Upper lobe of right lung (tissue), 1 donor: ENCODE results near the gene SMIM1. TPM values are rescaled to one million over a fixed set of nuclear protein-coding genes. Genes with fewer than 3 reads are reported as not detected.

Source experiments
- ATAC-seq: fragments of 200-7000 bp; cut with Tn5 transposase; one replicate; pipeline ENCODE4 v1.9.1; 2020; ENCODE audit warnings: mild to moderate bottlenecking, moderate library complexity
- DNase-seq: peaks from one replicate; pipeline ENCODE4 v3.0.0-alpha.2; 2020
- H3K27ac ChIP-seq: fragments of 200-600 bp; one replicate; pipeline ENCODE4 v1.8.0; 2022
- H3K27me3 ChIP-seq: fragments of 200-600 bp; one replicate; pipeline ENCODE4 v1.8.0; 2022; ENCODE audit warnings: mild to moderate bottlenecking
- H3K36me3 ChIP-seq: fragments of 200-600 bp; one replicate; pipeline ENCODE4 v1.8.0; 2022
- H3K4me1 ChIP-seq: fragments of 200-600 bp; one replicate; pipeline ENCODE4 v1.8.0; 2022
- H3K4me3 ChIP-seq: fragments of 200-600 bp; one replicate; pipeline ENCODE4 v1.8.0; 2022; ENCODE audit warnings: mild to moderate bottlenecking
- H3K9me3 ChIP-seq: fragments of 200-600 bp; one replicate; pipeline ENCODE4 v1.8.0; 2022
- intact Hi-C: fragments of 100-400 bp; cut with DNase I; formaldehyde crosslinking; loops from one replicate; pipeline ENCODE4 v1.11.0; 2022
- total RNA-seq: library from RNA; stranded (reverse); fragmentation: NEBNext Ultra II Directional; extraction: Animal tissue kit (Norgen Biotek cat#: 25700); gene quantifications from one replicate; pipeline ENCODE4 v1.2.1, GENCODE V29; 2021
- TF ChIP-seq, protein P1 (sequence below): fragments of 200-600 bp; IDR thresholded peaks from one replicate; pipeline ENCODE4 v1.8.0; 2022; ENCODE audit warnings: antibody characterized with exemption
- donor health status: DM: no; HTN: yes; CAD: no; lungs with severe emphysema.

SMIM1 gene
- total RNA-seq, 1 donor from 2014 or later: 9.3 TPM

- TF ChIP-seq, protein P1, sequence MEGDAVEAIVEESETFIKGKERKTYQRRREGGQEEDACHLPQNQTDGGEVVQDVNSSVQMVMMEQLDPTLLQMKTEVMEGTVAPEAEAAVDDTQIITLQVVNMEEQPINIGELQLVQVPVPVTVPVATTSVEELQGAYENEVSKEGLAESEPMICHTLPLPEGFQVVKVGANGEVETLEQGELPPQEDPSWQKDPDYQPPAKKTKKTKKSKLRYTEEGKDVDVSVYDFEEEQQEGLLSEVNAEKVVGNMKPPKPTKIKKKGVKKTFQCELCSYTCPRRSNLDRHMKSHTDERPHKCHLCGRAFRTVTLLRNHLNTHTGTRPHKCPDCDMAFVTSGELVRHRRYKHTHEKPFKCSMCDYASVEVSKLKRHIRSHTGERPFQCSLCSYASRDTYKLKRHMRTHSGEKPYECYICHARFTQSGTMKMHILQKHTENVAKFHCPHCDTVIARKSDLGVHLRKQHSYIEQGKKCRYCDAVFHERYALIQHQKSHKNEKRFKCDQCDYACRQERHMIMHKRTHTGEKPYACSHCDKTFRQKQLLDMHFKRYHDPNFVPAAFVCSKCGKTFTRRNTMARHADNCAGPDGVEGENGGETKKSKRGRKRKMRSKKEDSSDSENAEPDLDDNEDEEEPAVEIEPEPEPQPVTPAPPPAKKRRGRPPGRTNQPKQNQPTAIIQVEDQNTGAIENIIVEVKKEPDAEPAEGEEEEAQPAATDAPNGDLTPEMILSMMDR: no peak
- H3K36me3 ChIP-seq: no peaks in the 10 kb centered on the region
- DNase-seq: no peak
- H3K4me1 ChIP-seq: no peaks in the 10 kb centered on the region
- H3K4me3 ChIP-seq: no peak overlapping the region
- no peak overlapping the region for H3K27ac ChIP-seq
- ATAC-seq: peak; percentile 16
- H3K27me3 ChIP-seq: peaks cover 16% of the 10 kb centered on the region
- no peaks in the 10 kb centered on the region for H3K9me3 ChIP-seq
- intact Hi-C loops: no loop called here
Measured at GRCh38 chr1:3762873-3763228, 9.7 kb upstream of the SMIM1 start.

DNA sequence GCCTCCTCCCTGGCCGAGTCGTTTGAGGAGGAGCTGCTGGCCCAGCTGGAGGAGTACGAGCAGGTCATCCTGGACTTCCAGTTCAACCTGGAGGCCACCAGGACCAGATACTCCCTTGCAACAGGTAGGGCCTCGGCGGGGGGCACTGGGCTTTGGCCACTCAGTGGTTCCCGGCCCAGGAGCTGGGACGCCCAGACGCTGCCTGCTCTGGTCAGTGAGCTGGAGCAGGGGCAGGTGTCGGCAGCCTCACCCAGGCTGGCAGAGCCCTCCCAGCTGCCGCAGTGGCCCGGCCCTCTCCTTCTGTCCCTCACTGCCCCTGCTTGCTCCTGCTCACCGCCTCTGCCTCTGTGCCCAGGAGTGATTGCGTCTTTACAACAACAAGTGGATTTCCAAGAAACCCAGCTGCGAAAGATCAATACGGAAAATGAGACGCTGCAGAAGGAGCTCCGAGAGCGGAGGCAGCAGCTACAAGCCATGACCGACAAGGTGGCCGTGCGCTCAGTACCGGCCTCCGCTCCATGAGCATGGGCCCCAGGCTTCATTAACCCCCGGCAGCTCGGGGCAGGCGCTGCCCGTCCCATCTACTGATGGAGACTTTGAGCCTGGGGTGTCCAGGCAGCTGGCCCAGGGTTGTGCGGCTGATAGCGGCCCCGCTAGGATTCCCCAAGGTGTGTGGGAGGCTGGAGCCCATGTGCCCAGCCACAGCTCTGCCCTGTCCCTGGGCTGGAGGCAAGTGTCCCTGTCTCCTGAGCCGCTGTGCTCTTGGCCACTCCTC, 9.0 kb upstream of the SMIM1 start:
- ATAC-seq: no peak
- Histone ChIP-seq H3K36me3 (no peaks in the 10 kb centered on the region), H3K4me3 (no peak overlapping the region), H3K27me3 (peaks cover 16% of the 10 kb centered on the region), H3K27ac (no peak overlapping the region), H3K9me3 (no peaks in the 10 kb centered on the region), H3K4me1 (no peaks in the 10 kb centered on the region)
- TF ChIP-seq, protein P1: no peak
- intact Hi-C loops: no loop called here
- DNase-seq: no peak

DNA sequence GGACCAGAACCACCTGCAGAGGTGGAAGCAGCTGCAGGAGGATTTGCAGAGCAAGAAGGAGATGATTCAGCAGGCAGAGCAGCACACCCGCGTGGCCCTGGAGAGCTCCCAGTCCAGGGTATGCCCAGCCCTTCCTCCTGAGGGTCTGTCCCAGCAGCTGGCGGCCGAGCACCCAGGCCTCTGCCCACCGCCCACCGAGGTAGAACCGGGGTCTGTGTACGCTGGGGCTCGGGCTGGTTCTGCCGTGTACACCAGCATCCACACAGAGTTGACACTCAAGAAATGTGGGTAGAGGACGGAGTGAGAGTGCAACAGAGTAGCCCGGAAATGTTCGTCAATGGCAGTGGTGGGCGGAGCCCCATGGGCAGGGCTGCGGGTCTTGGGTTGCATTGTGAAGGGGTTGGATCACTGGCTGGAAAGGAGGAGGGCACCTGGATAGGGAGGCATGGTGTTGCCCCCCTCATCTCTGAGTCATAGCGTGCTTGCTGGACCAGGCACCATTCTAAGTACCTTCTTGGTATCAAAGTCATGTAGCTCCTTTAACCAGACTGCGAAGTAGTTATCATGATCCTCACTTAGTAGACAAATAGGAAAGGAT, 5.1 kb upstream of the SMIM1 start:
- Histone ChIP-seq H3K9me3 (no peaks in the 10 kb centered on the region), H3K4me1 (peaks cover 8% of the 10 kb centered on the region), H3K36me3 (no peaks in the 10 kb centered on the region), H3K4me3 (no peak overlapping the region), H3K27me3 (peaks cover 2% of the 10 kb centered on the region), H3K27ac (no peak overlapping the region)
- ATAC-seq: no peak
- TF ChIP-seq, protein P1: no peak
- DNase-seq: no peak
- intact Hi-C loops: no loop called here

GRCh38 chr1:3768811-3769390, 3.6 kb upstream of the SMIM1 start:
- ATAC-seq: no peak
- intact Hi-C loops: no loop called here
- Histone ChIP-seq H3K4me1 (peaks cover 8% of the 10 kb centered on the region), H3K27ac (no peak overlapping the region), H3K9me3 (no peaks in the 10 kb centered on the region), H3K36me3 (no peaks in the 10 kb centered on the region), H3K27me3 (no peaks in the 10 kb centered on the region), H3K4me3 (no peak overlapping the region)
- DNase-seq: no peak
- TF ChIP-seq, protein P1: no peak

- Histone ChIP-seq H3K4me1 (peaks cover 8% of the 10 kb centered on the region), H3K27me3 (no peaks in the 10 kb centered on the region), H3K36me3 (no peaks in the 10 kb centered on the region), H3K27ac (no peak overlapping the region), H3K4me3 (no peak overlapping the region), H3K9me3 (no peaks in the 10 kb centered on the region)
- ATAC-seq: no peak
- TF ChIP-seq, protein P1: no peak
- DNase-seq: no peak
- intact Hi-C loops: no loop called here
Measured at GRCh38 chr1:3770047-3770765, 2.3 kb upstream of the SMIM1 start.
